ENCODE results near the gene NTNG1.

- no peak for TF ChIP-seq POLR2A (IDR thresholded peaks at IDR 0.05)
- TF ChIP-seq CTCF (IDR thresholded peaks at IDR 0.05) = no peak
Measured at GRCh38 chr1:107151295-107151694, 10.5 kb downstream of the NTNG1 start.
